MM.1S (cell line): ENCODE results near the gene TMEM116.
"Not testable (repeated sequence)": the region's sequence is repeated elsewhere in the genome, so short reads cannot be mapped to it uniquely, and the experiment has no call there.

Experiments
- DNase-seq: peaks from one replicate; pipeline ENCODE4 v3.0.0-alpha.2; 2015
- H2AFZ ChIP-seq: fragments of 300-600 bp; sonication (generic); 2 replicates; pipeline ENCODE4 v1.6.0; 2016; ENCODE audit warnings: antibody characterized with exemption, low read length
- H3F3A ChIP-seq: fragments of 300-600 bp; sonication (generic); 2 replicates; pipeline ENCODE4 v1.6.1; 2016; ENCODE audit warnings: mild to moderate bottlenecking, antibody characterized with exemption, low read length, moderate library complexity, mixed read lengths; ENCODE audit not compliant: insufficient read depth
- H3K27ac ChIP-seq: fragments of 300-600 bp; sonication (generic); 2 replicates; pipeline ENCODE4 v1.5.1; 2016; ENCODE audit warnings: mild to moderate bottlenecking, low read length
- H3K27me3 ChIP-seq: fragments of 300-600 bp; sonication (generic); replicated peaks from 2 replicates; pipeline ENCODE4 v1.6.0; 2016; ENCODE audit warnings: low read length; ENCODE audit not compliant: insufficient read depth
- H3K36me3 ChIP-seq: fragments of 300-600 bp; sonication (generic); replicated peaks from 2 replicates; pipeline ENCODE4 v1.6.1; 2016; ENCODE audit warnings: mild to moderate bottlenecking, low read length, mixed read lengths; ENCODE audit not compliant: insufficient read depth
- H3K4me1 ChIP-seq: fragments of 300-600 bp; sonication (generic); 2 replicates; pipeline ENCODE4 v1.6.1; 2016; ENCODE audit warnings: low read length, mixed read lengths
- H3K4me2 ChIP-seq: fragments of 300-600 bp; sonication (generic); 2 replicates; pipeline ENCODE4 v1.6.0; 2016; ENCODE audit warnings: low read depth, low read length
- H3K4me3 ChIP-seq: fragments of 300-600 bp; sonication (generic); 2 replicates; pipeline ENCODE4 v1.5.1; 2016; ENCODE audit warnings: low read length, mixed read lengths
- H3K79me2 ChIP-seq: fragments of 300-600 bp; sonication (generic); 2 replicates; pipeline ENCODE4 v1.6.1; 2016; ENCODE audit warnings: mixed run types, low read length, mixed read lengths
- H3K9ac ChIP-seq: fragments of 300-600 bp; sonication (generic); 2 replicates; pipeline ENCODE4 v1.6.1; 2016; ENCODE audit warnings: low read length, mixed read lengths
- H3K9me2 ChIP-seq: fragments of 300-600 bp; sonication (generic); replicated peaks from 2 replicates; pipeline ENCODE4 v1.6.1; 2016; ENCODE audit warnings: mild to moderate bottlenecking, low read length, mixed read lengths; ENCODE audit not compliant: insufficient read depth
- H3K9me3 ChIP-seq: fragments of 300-600 bp; sonication (generic); replicated peaks from 2 replicates; pipeline ENCODE4 v1.6.1; 2016; ENCODE audit warnings: mild to moderate bottlenecking, low read length, mixed read lengths; ENCODE audit not compliant: insufficient read depth
- H4K20me1 ChIP-seq: fragments of 300-600 bp; sonication (generic); 2 replicates; pipeline ENCODE4 v1.6.1; 2016; ENCODE audit warnings: mild to moderate bottlenecking, low read length, moderate library complexity, mixed read lengths; ENCODE audit not compliant: insufficient read depth
- EZH2 ChIP-seq: fragments of 300-600 bp; sonication (generic); optimal IDR thresholded peaks from 2 replicates; pipeline ENCODE3; 2017; ENCODE audit warnings: low read depth, mild to moderate bottlenecking, antibody characterized with exemption, low read length, mixed read lengths
- EZH2phosphoT487 ChIP-seq: fragments of 300-600 bp; sonication (generic); IDR thresholded peaks from 2 replicates; pipeline ENCODE4 v1.6.1; 2018; ENCODE audit warnings: antibody characterized with exemption, low read length
- TF ChIP-seq, protein P1 (sequence below): fragments of 300-600 bp; sonication (generic); IDR thresholded peaks from 2 replicates; pipeline ENCODE4 v1.5.1; 2016; ENCODE audit warnings: antibody characterized with exemption, low read length, mixed read lengths

The TMEM116 gene

DNA sequence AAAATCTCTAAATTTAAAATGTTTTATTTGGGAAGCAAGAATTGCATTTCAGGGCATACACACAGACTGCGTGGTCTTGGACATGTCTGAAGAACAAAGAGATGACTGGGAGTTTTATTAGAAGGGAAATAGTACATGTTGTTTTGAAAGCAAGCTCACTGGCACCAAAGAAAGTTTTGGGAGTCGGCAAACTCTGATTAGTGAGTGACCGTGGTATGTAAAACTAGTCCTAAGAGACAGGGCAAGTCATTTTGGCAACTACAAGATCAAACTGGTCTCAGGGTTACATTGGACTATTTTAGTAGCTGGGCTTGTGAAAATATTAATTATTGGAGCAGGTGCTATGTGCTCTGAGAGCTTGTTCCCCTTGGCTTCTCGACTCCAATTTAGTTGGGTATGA lies 14.9 kb downstream of the TMEM116 start:
- no peak for DNase-seq
- H3K9ac ChIP-seq: no peak overlapping the region
- no peak for TF ChIP-seq EZH2
- TF ChIP-seq, protein P1, sequence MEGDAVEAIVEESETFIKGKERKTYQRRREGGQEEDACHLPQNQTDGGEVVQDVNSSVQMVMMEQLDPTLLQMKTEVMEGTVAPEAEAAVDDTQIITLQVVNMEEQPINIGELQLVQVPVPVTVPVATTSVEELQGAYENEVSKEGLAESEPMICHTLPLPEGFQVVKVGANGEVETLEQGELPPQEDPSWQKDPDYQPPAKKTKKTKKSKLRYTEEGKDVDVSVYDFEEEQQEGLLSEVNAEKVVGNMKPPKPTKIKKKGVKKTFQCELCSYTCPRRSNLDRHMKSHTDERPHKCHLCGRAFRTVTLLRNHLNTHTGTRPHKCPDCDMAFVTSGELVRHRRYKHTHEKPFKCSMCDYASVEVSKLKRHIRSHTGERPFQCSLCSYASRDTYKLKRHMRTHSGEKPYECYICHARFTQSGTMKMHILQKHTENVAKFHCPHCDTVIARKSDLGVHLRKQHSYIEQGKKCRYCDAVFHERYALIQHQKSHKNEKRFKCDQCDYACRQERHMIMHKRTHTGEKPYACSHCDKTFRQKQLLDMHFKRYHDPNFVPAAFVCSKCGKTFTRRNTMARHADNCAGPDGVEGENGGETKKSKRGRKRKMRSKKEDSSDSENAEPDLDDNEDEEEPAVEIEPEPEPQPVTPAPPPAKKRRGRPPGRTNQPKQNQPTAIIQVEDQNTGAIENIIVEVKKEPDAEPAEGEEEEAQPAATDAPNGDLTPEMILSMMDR: no peak
- no peak for TF ChIP-seq EZH2phosphoT487
- H3K9me3 ChIP-seq: no peaks in the 10 kb centered on the region
- no peak overlapping the region for H3K4me3 ChIP-seq
- no peak overlapping the region for H3K4me2 ChIP-seq
- no peaks in the 10 kb centered on the region for H3K27me3 ChIP-seq
- H3K36me3 ChIP-seq: no peaks in the 10 kb centered on the region
- peaks cover 11% of the 10 kb centered on the region for H3K4me1 ChIP-seq
- no peak overlapping the region for H3K27ac ChIP-seq
- peaks cover 18% of the 10 kb centered on the region for H3F3A ChIP-seq
- no peaks in the 10 kb centered on the region for H4K20me1 ChIP-seq
- H3K79me2 ChIP-seq: no peaks in the 10 kb centered on the region
- H2AFZ ChIP-seq: no peak overlapping the region
- no peaks in the 10 kb centered on the region for H3K9me2 ChIP-seq

DNA sequence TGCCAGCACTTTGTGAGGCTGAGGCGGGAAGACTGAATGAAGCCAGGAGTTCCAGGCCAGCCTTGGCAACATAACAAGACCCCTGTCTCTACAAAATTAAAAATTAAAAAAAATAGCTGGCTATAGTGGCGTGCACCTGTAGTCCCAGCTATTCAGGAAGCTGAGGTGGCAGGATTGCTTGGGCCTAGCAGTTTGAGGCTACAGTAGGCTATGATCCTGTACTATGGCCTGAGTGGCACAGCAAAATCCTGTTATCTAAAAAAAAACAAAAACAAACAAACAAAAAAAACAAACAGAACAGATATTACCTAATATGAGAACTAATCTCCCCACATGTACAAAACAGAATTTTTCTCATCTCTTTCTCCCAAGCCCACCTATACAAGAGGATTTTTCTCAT lies 15.7 kb downstream of the TMEM116 start:
- Histone ChIP-seq H3K9ac (no peak overlapping the region), H3K4me1 (peaks cover 16% of the 10 kb centered on the region)

DNA sequence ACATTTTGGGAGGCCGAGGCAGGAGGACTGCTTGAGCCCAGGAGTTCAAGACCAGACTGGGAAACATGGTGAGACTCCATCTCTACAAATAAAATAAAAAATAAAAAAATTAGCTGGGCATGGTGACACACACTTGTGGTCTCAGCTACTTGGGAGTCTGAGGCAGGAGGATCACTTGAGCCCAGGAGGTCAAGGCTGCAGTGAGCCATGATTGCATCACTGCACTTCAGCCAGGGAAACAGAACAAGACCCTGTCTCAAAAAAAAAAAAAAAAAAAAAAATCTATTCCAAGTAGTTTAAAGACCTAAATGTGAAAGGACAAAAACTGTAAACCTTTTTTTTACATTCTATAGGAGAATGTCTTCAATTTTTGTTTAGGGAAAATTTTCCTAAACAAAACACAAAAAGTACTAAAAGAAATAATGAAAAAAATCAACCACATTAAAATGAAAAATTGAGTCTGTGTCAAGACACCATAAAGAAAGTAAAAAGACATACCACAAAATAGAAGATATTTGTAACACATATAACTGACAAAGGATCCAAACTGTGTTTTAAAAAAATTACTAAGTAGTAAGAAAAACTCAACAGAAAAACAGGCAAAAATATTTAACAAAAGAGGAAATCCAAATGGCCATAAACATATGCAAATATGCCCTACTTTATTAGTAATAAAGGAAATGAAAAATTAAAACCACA lies 17.0 kb downstream of the TMEM116 start:
- H3K4me1 ChIP-seq: peaks cover 11% of the 10 kb centered on the region
- H2AFZ ChIP-seq: no peak overlapping the region
- H3K4me2 ChIP-seq: no peak overlapping the region

More for the DNA sequence above, 15.7 kb downstream of the TMEM116 start:
- no peak overlapping the region for H3K4me2 ChIP-seq
- H4K20me1 ChIP-seq: no peaks in the 10 kb centered on the region
- TF ChIP-seq EZH2phosphoT487 (no peak), EZH2 (no peak)
- TF ChIP-seq, protein P1: no peak
- H3K27me3 ChIP-seq: no peaks in the 10 kb centered on the region
- H3K27ac ChIP-seq: no peak overlapping the region
- no peak for DNase-seq
- no peaks in the 10 kb centered on the region for H3K9me3 ChIP-seq
- no peaks in the 10 kb centered on the region for H3K79me2 ChIP-seq
- H2AFZ ChIP-seq: no peak overlapping the region
- H3K4me3 ChIP-seq: no peak overlapping the region
- H3K36me3 ChIP-seq: no peaks in the 10 kb centered on the region
- H3K9me2 ChIP-seq: no peaks in the 10 kb centered on the region
- H3F3A ChIP-seq: peaks cover 18% of the 10 kb centered on the region

DNA sequence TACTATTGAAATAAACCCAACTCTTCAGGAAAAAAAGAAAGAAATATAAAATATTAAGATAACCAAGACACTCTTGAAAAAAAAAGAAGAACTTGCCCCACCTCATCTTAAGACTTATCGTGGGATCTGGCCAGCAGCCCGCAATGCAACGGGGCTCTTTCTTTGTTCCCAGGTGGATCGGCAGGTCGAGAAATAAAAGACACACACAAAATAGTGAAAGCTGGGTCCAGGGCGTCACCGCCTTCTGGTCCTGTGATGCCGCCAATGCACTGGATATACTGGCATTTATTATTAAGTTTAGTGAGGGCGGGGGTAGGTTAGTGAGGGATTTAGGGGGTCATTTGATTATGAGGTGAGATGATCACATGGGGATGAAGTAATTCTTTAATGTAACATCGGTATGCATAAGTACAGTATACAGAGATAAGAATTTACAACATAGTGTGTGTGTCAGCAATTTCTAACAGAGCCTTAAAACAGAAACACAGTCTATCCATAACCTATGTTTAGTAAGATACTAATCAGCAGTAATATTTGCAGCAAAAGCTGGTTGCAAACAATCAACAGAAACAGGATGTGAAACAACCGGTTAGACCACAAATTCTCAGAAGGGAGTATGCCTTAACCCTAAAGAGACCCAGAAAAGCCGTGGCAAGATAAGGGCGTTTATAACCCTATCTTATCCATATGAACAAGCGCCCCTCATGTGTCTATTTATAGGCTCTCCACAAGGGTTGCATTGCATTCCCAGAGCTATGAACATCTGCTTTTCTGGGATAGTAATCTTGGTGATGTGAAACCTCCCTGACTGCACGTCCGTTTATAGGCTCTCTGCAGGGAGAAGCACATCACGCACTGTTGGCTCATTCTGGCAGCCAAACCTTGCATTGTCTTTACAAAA lies 18.5 kb downstream of the TMEM116 start:
- not testable (repeated sequence) for H3K9me2 ChIP-seq, H4K20me1 ChIP-seq, H2AFZ ChIP-seq, H3K27me3 ChIP-seq, H3K79me2 ChIP-seq, H3K9me3 ChIP-seq, H3K36me3 ChIP-seq
- Histone ChIP-seq H3F3A (peaks cover 18% of the 10 kb centered on the region), H3K9ac (peak overlapping the region; percentile 38), H3K4me2 (peak overlapping the region; percentile 59), H3K27ac (peak overlapping the region; percentile 74; the same call in 1 of the 2 replicates), H3K4me1 (peaks cover 11% of the 10 kb centered on the region), H3K4me3 (peak overlapping the region; percentile 42)
- peak; percentile 81 for DNase-seq

More for the DNA sequence above, 17.0 kb downstream of the TMEM116 start:
- TF ChIP-seq, protein P1: no peak
- no peak for TF ChIP-seq EZH2
- no peaks in the 10 kb centered on the region for H3K9me2 ChIP-seq
- H3F3A ChIP-seq: peaks cover 18% of the 10 kb centered on the region
- no peaks in the 10 kb centered on the region for H3K36me3 ChIP-seq
- H3K27me3 ChIP-seq: no peaks in the 10 kb centered on the region
- no peak overlapping the region for H3K4me3 ChIP-seq
- H3K27ac ChIP-seq: no peak overlapping the region
- H3K79me2 ChIP-seq: no peaks in the 10 kb centered on the region
- no peak for DNase-seq
- no peak overlapping the region for H3K9ac ChIP-seq
- H3K9me3 ChIP-seq: no peaks in the 10 kb centered on the region
- no peaks in the 10 kb centered on the region for H4K20me1 ChIP-seq
